OCI-LY7 (cell line): Measurements from ENCODE around the gene CHN2. TPM values are rescaled to one million over a fixed set of nuclear protein-coding genes. Genes with fewer than 3 reads are reported as not detected.

Source experiments
- BruUV-seq: library from RNA; stranded (reverse); fragments of 400-500 nt; replicated peaks from 2 replicates; lab custom pipeline; 2021; lab: Mats Ljungman, UMichigan
- CTCF ChIA-PET: fragments of 300-600 bp; sonication (Branson Sonifier 250); formaldehyde crosslinking; loops from one replicate; lab custom pipeline; 2022; ENCODE audit warnings: antibody characterized with exemption; ENCODE audit not compliant: unreplicated experiment; lab: Charles Lee
- POLR2A ChIA-PET: fragments of 300-600 bp; sonication (Branson Sonifier 250); formaldehyde crosslinking; loops from one replicate; lab custom pipeline; 2022; ENCODE audit warnings: antibody characterized with exemption; lab: Charles Lee
- DNase-seq: peaks from one replicate; pipeline ENCODE4 v3.0.0-alpha.2; 2015; ENCODE audit warnings: low spot score
- H2AFZ ChIP-seq: fragments of 200-600 bp; sonication (generic), shearing (Covaris generic); 2 replicates; pipeline ENCODE4 v1.6.1; 2014; ENCODE audit warnings: mild to moderate bottlenecking, antibody characterized with exemption, low read length, moderate library complexity
- H3K27ac ChIP-seq: fragments of 200-600 bp; sonication (generic); 2 replicates; pipeline ENCODE4 v1.5.1; 2014; ENCODE audit warnings: mixed run types, low read depth, mild to moderate bottlenecking, moderate library complexity, low read length, inconsistent platforms; ENCODE audit not compliant: poor library complexity, severe bottlenecking
- H3K36me3 ChIP-seq: fragments of 200-600 bp; sonication (generic); 2 replicates; pipeline ENCODE4 v1.6.1; 2014; ENCODE audit warnings: mild to moderate bottlenecking, antibody characterized with exemption, low read length, moderate library complexity, mixed read lengths; ENCODE audit not compliant: insufficient read depth
- H3K4me1 ChIP-seq: fragments of 200-600 bp; sonication (generic); 2 replicates; pipeline ENCODE4 v1.5.1; 2014; ENCODE audit warnings: mild to moderate bottlenecking, low read length; ENCODE audit not compliant: insufficient read depth, poor library complexity, severe bottlenecking
- H3K4me2 ChIP-seq: fragments of 200-600 bp; sonication (generic); 2 replicates; pipeline ENCODE4 v1.6.1; 2014; ENCODE audit warnings: mild to moderate bottlenecking, low read length
- H3K4me3 ChIP-seq: fragments of 200-600 bp; sonication (generic); 2 replicates; pipeline ENCODE4 v1.5.1; 2014; ENCODE audit warnings: mild to moderate bottlenecking, low read depth, low read length; ENCODE audit not compliant: poor library complexity, severe bottlenecking
- H3K79me2 ChIP-seq: fragments of 200-600 bp; sonication (generic); 2 replicates; pipeline ENCODE4 v1.6.1; 2016; ENCODE audit warnings: low read depth, mild to moderate bottlenecking, low read length, moderate library complexity, mixed read lengths; ENCODE audit not compliant: insufficient read depth
- H3K9me2 ChIP-seq: fragments of 200-600 bp; sonication (generic); 2 replicates; pipeline ENCODE4 v1.6.1; 2016; ENCODE audit warnings: mild to moderate bottlenecking, low read length, mixed read lengths; ENCODE audit not compliant: insufficient read depth
- H3K9me3 ChIP-seq: fragments of 200-600 bp; sonication (generic); 2 replicates; pipeline ENCODE4 v1.6.1; 2014; ENCODE audit warnings: mild to moderate bottlenecking, mixed run types, low read length, mixed read lengths
- H4K20me1 ChIP-seq: fragments of 200-600 bp; sonication (generic); 2 replicates; pipeline ENCODE4 v1.6.1; 2014; ENCODE audit warnings: mild to moderate bottlenecking, antibody characterized with exemption, low read length, moderate library complexity, mixed read lengths; ENCODE audit not compliant: insufficient read depth
- CTCF ChIP-seq: fragments of 200-600 bp; sonication (generic); conservative IDR thresholded peaks from 2 replicates; pipeline ENCODE4 v1.5.1; 2014; ENCODE audit warnings: mild to moderate bottlenecking, antibody characterized with exemption, low read length, moderate library complexity, mixed read lengths
- EZH2phosphoT487 ChIP-seq: fragments of 200-600 bp; sonication (generic); IDR thresholded peaks from 2 replicates; pipeline ENCODE4 v1.6.1; 2018; ENCODE audit warnings: low read depth, borderline replicate concordance, mild to moderate bottlenecking, mixed run types, antibody characterized with exemption, low read length, moderate library complexity, mixed read lengths
- intact Hi-C: fragments of 100-400 bp; cut with micrococcal nuclease; formaldehyde crosslinking; loops from one replicate; pipeline ENCODE4 v1.10.0; 2022; ENCODE audit not compliant: unreplicated experiment
- total RNA-seq, 2 experiments: library from RNA; depleted of rRNA in 1 of 2; stranded (reverse); fragments of >200 nt in 1 of 2; shearing (Covaris generic) in 1 of 2; gene quantifications; 2 replicates each; pipeline ENCODE4 v1.2.3, GENCODE V29; 2014 to 2022

The CHN2 gene
- total RNA-seq, 2 experiments from 2014 or later: not detected

GRCh38 chr7:29332042-29332811 lies 137.7 kb downstream of the CHN2 start:
- H2AFZ ChIP-seq: no peak overlapping the region
- no peaks in the 10 kb centered on the region for H4K20me1 ChIP-seq
- H3K4me1 ChIP-seq: no peaks in the 10 kb centered on the region
- BruUV-seq: no TSS peak
- H3K79me2 ChIP-seq: no peaks in the 10 kb centered on the region
- no peaks in the 10 kb centered on the region for H3K36me3 ChIP-seq
- no peak overlapping the region for H3K27ac ChIP-seq
- ChIA-PET CTCF (no interaction called here), POLR2A (no interaction called here)
- no peak for DNase-seq
- TF ChIP-seq CTCF (no peak), EZH2phosphoT487 (no peak)
- H3K4me3 ChIP-seq: no peak overlapping the region
- intact Hi-C loops: no loop called here
- no peaks in the 10 kb centered on the region for H3K9me3 ChIP-seq
- H3K9me2 ChIP-seq: no peaks in the 10 kb centered on the region
- no peak overlapping the region for H3K4me2 ChIP-seq

GRCh38 chr7:29332875-29333855 lies 138.6 kb downstream of the CHN2 start:
- intact Hi-C loops: no loop called here
- H3K27ac ChIP-seq: no peak overlapping the region
- TF ChIP-seq EZH2phosphoT487 (no peak), CTCF (no peak)
- no peak overlapping the region for H2AFZ ChIP-seq
- CTCF ChIA-PET: no interaction called here
- BruUV-seq: no TSS peak
- H3K79me2 ChIP-seq: no peaks in the 10 kb centered on the region
- H3K4me1 ChIP-seq: no peaks in the 10 kb centered on the region
- no peaks in the 10 kb centered on the region for H4K20me1 ChIP-seq
- H3K4me2 ChIP-seq: no peak overlapping the region
- DNase-seq: no peak
- POLR2A ChIA-PET: no interaction called here
- no peak overlapping the region for H3K4me3 ChIP-seq
- H3K9me3 ChIP-seq: no peaks in the 10 kb centered on the region
- no peaks in the 10 kb centered on the region for H3K9me2 ChIP-seq
- no peaks in the 10 kb centered on the region for H3K36me3 ChIP-seq
